Fibroblast of the aortic adventitia (primary cell): ENCODE measurements around the gene DNM1. TPM values are rescaled to one million over a fixed set of nuclear protein-coding genes. Genes with fewer than 3 reads are reported as not detected.

ENCODE experiments used
- DNase-seq: peaks from one replicate; pipeline ENCODE4 v3.0.0-alpha.2; 2010; ENCODE audit warnings: low read depth
- H3K4me3 ChIP-seq: 2 replicates; pipeline ENCODE4 v1.5.1; 2011; ENCODE audit warnings: low read depth, mild to moderate bottlenecking, control low read depth, low read length, moderate library complexity
- total RNA-seq: library from RNA; depleted of rRNA; stranded (reverse); fragments of >200 nt; gene quantifications from 2 replicates; pipeline ENCODE4 v1.2.3, GENCODE V29; 2012; ENCODE audit warnings: low replicate concordance
- TF ChIP-seq, protein P1 (sequence below): IDR thresholded peaks from 2 replicates; pipeline ENCODE4 v1.5.1; 2011; ENCODE audit warnings: mild to moderate bottlenecking, low read length, control low read depth, inconsistent platforms; ENCODE audit not compliant: insufficient read depth

The DNM1 gene
- total RNA-seq, 1 donor, result 57.4 TPM

GRCh38 chr9:128280084-128280622, 77.0 kb downstream of the DNM1 start:
- TF ChIP-seq, protein P1, sequence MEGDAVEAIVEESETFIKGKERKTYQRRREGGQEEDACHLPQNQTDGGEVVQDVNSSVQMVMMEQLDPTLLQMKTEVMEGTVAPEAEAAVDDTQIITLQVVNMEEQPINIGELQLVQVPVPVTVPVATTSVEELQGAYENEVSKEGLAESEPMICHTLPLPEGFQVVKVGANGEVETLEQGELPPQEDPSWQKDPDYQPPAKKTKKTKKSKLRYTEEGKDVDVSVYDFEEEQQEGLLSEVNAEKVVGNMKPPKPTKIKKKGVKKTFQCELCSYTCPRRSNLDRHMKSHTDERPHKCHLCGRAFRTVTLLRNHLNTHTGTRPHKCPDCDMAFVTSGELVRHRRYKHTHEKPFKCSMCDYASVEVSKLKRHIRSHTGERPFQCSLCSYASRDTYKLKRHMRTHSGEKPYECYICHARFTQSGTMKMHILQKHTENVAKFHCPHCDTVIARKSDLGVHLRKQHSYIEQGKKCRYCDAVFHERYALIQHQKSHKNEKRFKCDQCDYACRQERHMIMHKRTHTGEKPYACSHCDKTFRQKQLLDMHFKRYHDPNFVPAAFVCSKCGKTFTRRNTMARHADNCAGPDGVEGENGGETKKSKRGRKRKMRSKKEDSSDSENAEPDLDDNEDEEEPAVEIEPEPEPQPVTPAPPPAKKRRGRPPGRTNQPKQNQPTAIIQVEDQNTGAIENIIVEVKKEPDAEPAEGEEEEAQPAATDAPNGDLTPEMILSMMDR, result no peak
- no peak overlapping the region for H3K4me3 ChIP-seq
- DNase-seq, result no peak

GRCh38 chr9:128282500-128282899, 79.3 kb downstream of the DNM1 start:
- DNase-seq, result peak; percentile 50
- TF ChIP-seq, protein P1, result no peak
- no peak overlapping the region for H3K4me3 ChIP-seq

- DNase-seq, result no peak
- TF ChIP-seq, protein P1, result no peak
- no peak overlapping the region for H3K4me3 ChIP-seq
These were observed 82.0 kb downstream of the DNM1 start for GRCh38 chr9:128285033-128285784.

GRCh38 chr9:128286440-128286839, 83.3 kb downstream of the DNM1 start:
- TF ChIP-seq, protein P1, result no peak
- no peak overlapping the region for H3K4me3 ChIP-seq
- peak; percentile 76 for DNase-seq

DNA sequence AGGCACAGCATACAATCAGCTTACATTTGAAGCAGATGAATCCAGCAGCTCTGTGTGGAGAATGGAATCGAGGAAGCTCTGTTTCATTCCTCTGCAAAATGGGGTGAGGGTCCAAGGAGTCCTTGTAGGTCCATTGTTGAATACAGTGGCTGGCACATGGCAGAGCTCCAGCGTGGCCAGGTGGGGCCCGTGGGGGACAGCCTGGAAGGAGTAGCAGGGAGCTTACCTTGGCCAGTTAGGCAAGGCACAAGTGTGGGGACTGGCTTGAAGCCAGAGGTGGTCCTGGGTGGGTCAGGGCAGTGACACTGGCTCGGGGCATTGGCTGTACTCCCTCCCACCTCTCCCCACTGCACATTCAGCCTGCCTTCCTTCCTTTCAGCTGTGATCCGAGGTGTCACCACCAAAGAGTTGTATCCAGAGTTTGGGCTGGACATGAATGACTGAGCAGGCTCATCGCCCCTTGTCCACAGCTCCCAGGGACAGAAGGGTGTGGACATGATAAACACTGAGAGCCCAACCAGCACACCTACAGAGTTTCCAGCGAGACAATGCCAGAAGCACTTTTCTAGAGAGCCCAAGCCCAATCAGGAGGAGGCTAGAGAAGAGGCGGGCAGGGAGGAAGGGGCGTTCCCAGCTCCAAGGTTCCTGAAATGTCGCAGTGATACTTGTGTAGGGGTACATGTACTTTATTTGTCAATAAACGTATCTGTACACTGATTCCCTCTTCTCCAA, 85.3 kb downstream of the DNM1 start:
- TF ChIP-seq, protein P1, result no peak
- H3K4me3 ChIP-seq, result no peak overlapping the region
- no peak for DNase-seq

DNA sequence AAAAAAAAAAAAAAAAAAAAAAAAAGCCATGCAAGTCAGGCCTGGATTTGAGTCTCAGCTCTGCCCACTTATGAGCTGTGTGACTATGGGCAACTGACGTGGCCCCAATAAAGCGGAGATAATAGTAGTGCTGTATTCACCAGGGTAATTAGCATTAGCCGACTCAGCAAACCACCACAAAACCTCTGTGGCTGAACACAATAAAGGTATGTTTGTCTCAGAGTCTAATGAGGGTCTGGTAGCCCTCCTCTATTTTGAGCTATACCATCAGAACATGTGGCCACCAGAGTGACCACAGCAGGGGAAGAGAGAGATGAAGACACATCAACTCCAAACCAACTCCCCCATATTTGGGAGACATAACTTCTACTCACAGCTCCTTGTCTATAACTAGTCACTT, 88.8 kb downstream of the DNM1 start:
- TF ChIP-seq, protein P1, result no peak
- DNase-seq, result no peak
- no peak overlapping the region for H3K4me3 ChIP-seq
